ENCODE data around the gene STX19.

DNA sequence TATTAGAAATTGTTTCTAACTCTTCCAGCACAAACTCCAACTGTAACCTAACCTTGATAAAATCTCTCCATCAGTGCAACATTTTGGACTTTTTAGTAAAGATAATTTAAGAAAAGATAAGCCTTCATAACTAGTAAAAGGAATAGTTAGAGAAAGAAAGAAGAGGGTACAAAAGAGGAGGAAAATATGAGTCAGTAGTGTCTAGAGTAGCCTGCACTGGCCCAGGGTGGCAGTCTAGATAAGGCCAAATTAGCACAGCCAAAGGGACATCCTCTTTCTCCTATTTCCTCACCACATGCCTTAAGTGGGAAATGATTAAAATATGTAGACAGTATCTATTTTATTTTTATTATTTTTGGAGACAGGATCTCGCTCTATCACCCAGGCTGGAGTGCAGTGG lies 58.4 kb downstream of the STX19 start:
- TF ChIP-seq POLR2AphosphoS5 (IDR thresholded peaks at IDR 0.05; ENCODE audit: low read depth) (no peak), EZH2phosphoT487 (IDR thresholded peaks at IDR 0.05; ENCODE audit: unreplicated experiment) (no peak), EZH2 (IDR thresholded peaks at IDR 0.05; ENCODE audit: low read depth, unreplicated experiment) (no peak), CTCF (conservative IDR thresholded peaks at IDR 0.05; ENCODE audit: low read depth in 2 of 2) (no peak), REST (IDR thresholded peaks at IDR 0.05; ENCODE audit: unreplicated experiment) (no peak), ZNF331 (CRISPR knock-in tag; IDR thresholded peaks at IDR 0.05; ENCODE audit: low read depth) (no peak), ZNF462 (CRISPR knock-in tag; IDR thresholded peaks at IDR 0.05) (no peak)
